ENCODE measurements around the gene SRP19. TPM values are rescaled to one million over a fixed set of nuclear protein-coding genes. Genes with fewer than 3 reads are reported as not detected.
"Not testable (repeated sequence)": the region's sequence is repeated elsewhere in the genome, so short reads cannot be mapped to it uniquely, and the experiment has no call there.

Gene SRP19
- total RNA-seq, 1 donor from 2014 or later, result 62.0 TPM

GRCh38 chr5:112857866-112858265 lies 3.2 kb upstream of the SRP19 start:
- Mint-ChIP-seq H3K9me3 (ENCODE audit: low read depth) (peaks cover 11% of the 10 kb centered on the region), H3K36me3 (ENCODE audit: insufficient read depth) (peaks cover 6% of the 10 kb centered on the region), H3K27me3 (peaks cover 29% of the 10 kb centered on the region), H3K4me1 (ENCODE audit: low read depth) (peaks cover 13% of the 10 kb centered on the region), H3K27ac (no peak overlapping the region), H3K4me3 (ENCODE audit: low read depth) (no peak overlapping the region)
- no peak for DNase-seq (ENCODE audit: low spot score, unreplicated experiment)
- TF ChIP-seq CTCF (IDR thresholded peaks at IDR 0.05; ENCODE audit: unreplicated experiment), result no peak

GRCh38 chr5:112860571-112860928 lies 537 bp upstream of the SRP19 start:
- peak overlapping the region; percentile 95 for H3K4me3 Mint-ChIP-seq (ENCODE audit: low read depth)
- peaks cover 17% of the 10 kb centered on the region for H3K4me1 Mint-ChIP-seq (ENCODE audit: low read depth)
- peaks cover 21% of the 10 kb centered on the region for H3K27me3 Mint-ChIP-seq
- peak overlapping the region; percentile 96 for H3K27ac Mint-ChIP-seq
- not testable (repeated sequence) for H3K36me3 Mint-ChIP-seq (ENCODE audit: insufficient read depth); H3K9me3 Mint-ChIP-seq (ENCODE audit: low read depth); DNase-seq (ENCODE audit: low spot score, unreplicated experiment)

- Mint-ChIP-seq H3K4me3 (ENCODE audit: low read depth) (peak overlapping the region; percentile 95), H3K9me3 (ENCODE audit: low read depth) (peaks cover 6% of the 10 kb centered on the region), H3K36me3 (ENCODE audit: insufficient read depth) (peaks cover 11% of the 10 kb centered on the region), H3K4me1 (ENCODE audit: low read depth) (peaks cover 17% of the 10 kb centered on the region), H3K27me3 (peaks cover 12% of the 10 kb centered on the region), H3K27ac (peak overlapping the region; percentile 96)
- DNase-seq (ENCODE audit: low spot score, unreplicated experiment), result no peak
- no peak for TF ChIP-seq CTCF (IDR thresholded peaks at IDR 0.05; ENCODE audit: unreplicated experiment)
These were observed 525 bp downstream of the SRP19 start for GRCh38 chr5:112861638-112861985.

- H3K27ac Mint-ChIP-seq, result peak overlapping the region; percentile 96
- peak overlapping the region; percentile 95 for H3K4me3 Mint-ChIP-seq (ENCODE audit: low read depth)
- peaks cover 6% of the 10 kb centered on the region for H3K9me3 Mint-ChIP-seq (ENCODE audit: low read depth)
- H3K36me3 Mint-ChIP-seq (ENCODE audit: insufficient read depth), result peaks cover 16% of the 10 kb centered on the region
- DNase-seq (ENCODE audit: low spot score, unreplicated experiment), result no peak
- no peak for TF ChIP-seq CTCF (IDR thresholded peaks at IDR 0.05; ENCODE audit: unreplicated experiment)
- peaks cover 11% of the 10 kb centered on the region for H3K27me3 Mint-ChIP-seq
- peaks cover 17% of the 10 kb centered on the region for H3K4me1 Mint-ChIP-seq (ENCODE audit: low read depth)
These were observed 998 bp downstream of the SRP19 start for GRCh38 chr5:112862085-112862484.

GRCh38 chr5:112863549-112863948 lies 2.5 kb downstream of the SRP19 start:
- no peak for DNase-seq (ENCODE audit: low spot score, unreplicated experiment)
- H3K27me3 Mint-ChIP-seq, result peaks cover 4% of the 10 kb centered on the region
- peak overlapping the region; percentile 38 for H3K4me3 Mint-ChIP-seq (ENCODE audit: low read depth)
- no peak overlapping the region for H3K27ac Mint-ChIP-seq
- H3K4me1 Mint-ChIP-seq (ENCODE audit: low read depth), result peaks cover 17% of the 10 kb centered on the region
- H3K9me3 Mint-ChIP-seq (ENCODE audit: low read depth), result peaks cover 6% of the 10 kb centered on the region
- no peak for TF ChIP-seq CTCF (IDR thresholded peaks at IDR 0.05; ENCODE audit: unreplicated experiment)
- H3K36me3 Mint-ChIP-seq (ENCODE audit: insufficient read depth), result peaks cover 20% of the 10 kb centered on the region

GRCh38 chr5:112865128-112865527 lies 4.0 kb downstream of the SRP19 start:
- H3K36me3 Mint-ChIP-seq (ENCODE audit: insufficient read depth), result peaks cover 23% of the 10 kb centered on the region
- H3K9me3 Mint-ChIP-seq (ENCODE audit: low read depth), result peaks cover 3% of the 10 kb centered on the region
- H3K4me1 Mint-ChIP-seq (ENCODE audit: low read depth), result peaks cover 17% of the 10 kb centered on the region

More at GRCh38 chr5:112865128-112865527, 4.0 kb downstream of the SRP19 start:
- DNase-seq (ENCODE audit: low spot score, unreplicated experiment), result no peak
- H3K27ac Mint-ChIP-seq, result no peak overlapping the region
- H3K4me3 Mint-ChIP-seq (ENCODE audit: low read depth), result no peak overlapping the region
- TF ChIP-seq CTCF (IDR thresholded peaks at IDR 0.05; ENCODE audit: unreplicated experiment), result no peak
- H3K27me3 Mint-ChIP-seq, result no peaks in the 10 kb centered on the region

All from progenitor cell of endocrine pancreas (in vitro differentiated cells).